ENCODE results near the gene ZNF616. TPM values are rescaled to one million over a fixed set of nuclear protein-coding genes. Genes with fewer than 3 reads are reported as not detected.

Gene ZNF616
- total RNA-seq, result 4.1 and 6.7 TPM in 2 replicates

DNA sequence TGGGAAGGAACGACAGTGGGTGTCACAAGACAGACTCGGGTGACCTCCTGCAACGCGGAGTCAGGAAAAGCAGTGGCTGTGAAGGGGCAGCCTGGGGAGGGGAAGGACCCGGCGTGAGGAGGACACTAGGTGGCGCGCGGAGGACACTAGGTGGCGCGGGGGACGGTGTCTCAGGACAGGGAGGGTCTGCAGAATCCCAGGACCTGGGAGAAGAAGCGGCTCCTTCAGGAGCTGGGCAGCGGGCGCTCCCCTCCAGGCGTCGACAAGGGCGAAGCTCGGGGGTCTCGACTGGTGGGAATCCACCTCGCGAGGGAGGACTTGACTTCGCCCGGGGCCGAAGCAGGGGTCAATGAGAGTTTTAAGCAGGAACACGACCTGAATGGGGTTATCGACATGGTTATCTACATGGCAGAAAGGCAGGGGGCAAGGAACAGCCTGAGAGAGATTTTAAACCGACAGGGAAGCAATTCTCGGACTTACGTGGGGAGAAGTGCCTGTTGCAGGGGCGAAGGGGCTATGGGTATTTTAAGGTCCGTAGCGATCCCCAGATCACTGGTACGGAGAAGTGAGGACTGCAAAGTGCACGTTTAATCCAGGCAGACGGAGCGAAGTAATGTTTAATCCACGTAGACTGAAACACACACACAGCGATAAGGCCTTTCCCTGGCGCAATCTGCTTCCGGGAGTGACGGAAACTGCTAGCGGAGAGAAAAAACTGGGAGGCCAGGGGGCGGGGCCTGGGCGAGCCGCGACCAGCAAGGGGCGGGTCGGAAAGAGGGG, at the start of gene ZNF616:
Gene ZNF616, minus strand, starts transcription at position 687 of the 780 bp plus-strand sequence. CDS start 9,426 bp downstream, outside the sequence.
- Mint-ChIP-seq H3K4me3 (peak within 1 kb of the TSS; percentile 98), H3K9me3 (peaks cover 28% of the 10 kb centered on the region), H3K36me3 (ENCODE audit: low read depth) (peaks cover 16% of the 10 kb centered on the region), H3K27ac (peak within 1 kb of the TSS; percentile 94), H3K4me1 (ENCODE audit: low read depth) (peaks cover 23% of the 10 kb centered on the region), H3K27me3 (ENCODE audit: insufficient read depth) (no peaks in the 10 kb centered on the region)
- intact Hi-C loops (cut with micrococcal nuclease), result loop anchor here (1.0 to 5.0 kb wide), 13 partner anchors 32 to 1194 kb away; partner anchors contain the start of genes ZNF160, ZNF432, ZNF613 and ZNF614
- DNase-seq (ENCODE audit: low spot score), result peak; percentile 94

DNA sequence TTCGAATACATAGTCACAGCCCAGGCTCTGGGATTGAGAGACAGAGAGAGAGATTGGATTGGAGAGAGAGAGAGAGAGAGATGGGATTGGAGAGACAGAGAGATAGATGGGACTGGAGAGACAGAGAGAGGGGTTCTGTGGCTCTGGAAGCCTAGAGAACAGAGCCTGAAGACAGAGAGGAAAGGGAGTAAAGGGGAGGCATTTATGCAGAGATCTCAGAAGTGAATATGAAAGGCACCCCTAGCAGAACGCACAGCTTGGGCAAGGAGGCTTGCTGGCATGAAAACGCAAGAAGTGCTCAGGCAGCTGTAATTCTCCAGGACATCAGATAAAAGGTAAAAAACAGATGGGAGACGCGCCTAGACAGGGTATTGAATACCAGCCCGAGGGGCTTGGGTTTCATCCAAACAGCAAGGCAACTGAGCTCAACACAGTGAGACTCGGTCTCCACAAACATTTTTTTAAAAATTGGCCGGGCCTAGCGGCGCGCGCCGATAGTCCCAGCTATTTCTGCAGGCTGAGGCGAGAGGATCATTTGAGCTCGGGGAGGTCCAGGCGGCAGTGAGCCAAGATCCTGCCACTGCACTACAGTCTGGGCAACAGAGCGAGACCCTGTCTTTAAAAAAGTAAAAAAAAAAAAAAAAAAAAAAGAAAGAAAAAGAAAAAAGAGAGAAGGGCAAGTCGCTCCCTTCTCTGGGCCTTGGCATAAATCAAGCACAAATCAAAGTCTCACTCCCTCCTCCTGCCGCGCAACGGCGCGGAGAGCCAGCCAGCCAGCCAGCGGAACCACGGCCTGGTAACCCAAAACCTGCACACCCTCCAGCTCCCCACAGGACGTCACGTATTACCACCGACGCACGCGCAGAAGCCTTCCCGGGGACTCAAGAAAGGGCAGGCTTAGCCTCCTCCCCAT, 49.3 kb upstream of the ZNF616 start:
- Mint-ChIP-seq H3K9me3 (no peaks in the 10 kb centered on the region), H3K27ac (peak overlapping the region; percentile 99), H3K4me1 (ENCODE audit: low read depth) (peaks cover 36% of the 10 kb centered on the region), H3K36me3 (ENCODE audit: low read depth) (peaks cover 15% of the 10 kb centered on the region), H3K4me3 (peak overlapping the region; percentile 98), H3K27me3 (ENCODE audit: insufficient read depth) (no peaks in the 10 kb centered on the region)
- no peak for DNase-seq (ENCODE audit: low spot score)
- intact Hi-C loops (cut with micrococcal nuclease), result loop anchor here (1.0 to 10.0 kb wide), 10 partner anchors 18 to 1006 kb away; partner anchors contain the start of genes ZNF160, ZNF610, ZNF614 and ZNF616

DNA sequence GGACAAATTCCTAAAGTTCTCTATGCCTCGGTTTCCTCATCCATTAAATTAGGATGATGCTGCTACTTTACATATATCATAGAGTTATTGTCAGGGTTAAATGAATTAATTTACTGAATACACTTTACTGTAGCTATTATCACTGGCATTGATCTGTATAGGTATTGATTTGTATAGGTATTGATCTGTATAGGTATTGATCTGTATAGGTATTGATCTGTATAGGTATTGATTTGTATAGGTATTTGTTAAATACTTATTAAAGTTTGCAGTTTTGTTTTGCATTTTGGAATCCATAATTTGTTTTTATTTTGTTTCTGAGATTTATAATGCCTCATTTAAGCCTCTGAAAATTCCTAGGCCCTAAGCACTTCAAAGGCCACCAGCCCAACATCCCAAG, 47.7 kb upstream of the ZNF616 start:
- no peaks in the 10 kb centered on the region for H3K9me3 Mint-ChIP-seq
- no peak for DNase-seq (ENCODE audit: low spot score)
- H3K27ac Mint-ChIP-seq, result no peak overlapping the region
- peaks cover 7% of the 10 kb centered on the region for H3K36me3 Mint-ChIP-seq (ENCODE audit: low read depth)
- peaks cover 25% of the 10 kb centered on the region for H3K4me1 Mint-ChIP-seq (ENCODE audit: low read depth)
- intact Hi-C loops (cut with micrococcal nuclease), result loop anchor here (5.0 to 10.0 kb wide), 3 partner anchors 160 to 1007 kb away; partner anchors contain the start of genes ZNF160, ZNF614 and ZNF665
- no peak overlapping the region for H3K4me3 Mint-ChIP-seq
- H3K27me3 Mint-ChIP-seq (ENCODE audit: insufficient read depth), result no peaks in the 10 kb centered on the region

DNA sequence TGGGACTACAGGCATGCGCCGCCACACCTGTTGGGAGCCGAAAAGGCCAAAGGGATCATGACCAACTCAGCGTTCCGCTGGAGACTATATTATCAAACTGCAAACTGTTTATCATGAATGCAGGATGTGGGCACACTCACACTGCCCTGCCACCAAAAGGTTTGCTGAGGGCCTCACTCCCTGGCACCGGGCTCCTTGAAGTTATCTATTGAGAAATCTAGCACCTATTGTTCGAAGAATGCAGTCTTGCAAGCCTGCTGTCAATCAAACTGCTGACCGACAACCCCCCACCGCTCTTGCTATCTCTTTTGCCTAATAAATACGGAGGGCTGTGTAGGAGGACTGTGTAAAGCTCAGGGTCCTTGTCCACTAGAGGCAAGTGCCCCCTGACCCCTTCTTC, 36.8 kb upstream of the ZNF616 start:
- intact Hi-C loops (cut with micrococcal nuclease), result no loop called here
- Mint-ChIP-seq H3K4me1 (ENCODE audit: low read depth) (no peaks in the 10 kb centered on the region), H3K36me3 (ENCODE audit: low read depth) (peaks cover 2% of the 10 kb centered on the region), H3K4me3 (no peak overlapping the region), H3K27me3 (ENCODE audit: insufficient read depth) (no peaks in the 10 kb centered on the region), H3K9me3 (peaks cover 24% of the 10 kb centered on the region), H3K27ac (no peak overlapping the region)
- no peak for DNase-seq (ENCODE audit: low spot score)

DNA sequence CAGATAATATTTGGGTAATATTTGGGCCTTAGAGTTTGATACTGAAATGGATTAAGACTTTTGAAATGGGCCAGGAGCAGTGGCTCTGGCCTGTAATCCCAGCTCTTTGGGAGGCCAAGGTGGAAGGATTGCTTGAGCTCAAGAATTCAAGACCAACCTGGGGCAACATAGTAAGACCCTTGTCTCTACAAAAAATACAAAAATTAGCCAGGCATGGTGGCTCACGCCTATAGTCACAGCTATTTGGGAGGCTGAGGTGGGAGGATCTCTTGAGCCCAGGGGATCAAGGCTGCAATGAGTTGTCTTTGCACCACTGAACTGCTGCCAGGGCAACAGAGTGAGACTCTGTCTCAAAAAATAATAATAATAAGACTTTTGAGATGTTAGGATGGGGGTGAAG, 32.6 kb upstream of the ZNF616 start:
- peak overlapping the region; percentile 97 for H3K4me3 Mint-ChIP-seq
- no peak for DNase-seq (ENCODE audit: low spot score)
- H3K4me1 Mint-ChIP-seq (ENCODE audit: low read depth), result peaks cover 11% of the 10 kb centered on the region
- intact Hi-C loops (cut with micrococcal nuclease), result no loop called here
- peaks cover 20% of the 10 kb centered on the region for H3K9me3 Mint-ChIP-seq
- H3K27me3 Mint-ChIP-seq (ENCODE audit: insufficient read depth), result no peaks in the 10 kb centered on the region
- peaks cover 32% of the 10 kb centered on the region for H3K36me3 Mint-ChIP-seq (ENCODE audit: low read depth)
- H3K27ac Mint-ChIP-seq, result no peak overlapping the region

DNA sequence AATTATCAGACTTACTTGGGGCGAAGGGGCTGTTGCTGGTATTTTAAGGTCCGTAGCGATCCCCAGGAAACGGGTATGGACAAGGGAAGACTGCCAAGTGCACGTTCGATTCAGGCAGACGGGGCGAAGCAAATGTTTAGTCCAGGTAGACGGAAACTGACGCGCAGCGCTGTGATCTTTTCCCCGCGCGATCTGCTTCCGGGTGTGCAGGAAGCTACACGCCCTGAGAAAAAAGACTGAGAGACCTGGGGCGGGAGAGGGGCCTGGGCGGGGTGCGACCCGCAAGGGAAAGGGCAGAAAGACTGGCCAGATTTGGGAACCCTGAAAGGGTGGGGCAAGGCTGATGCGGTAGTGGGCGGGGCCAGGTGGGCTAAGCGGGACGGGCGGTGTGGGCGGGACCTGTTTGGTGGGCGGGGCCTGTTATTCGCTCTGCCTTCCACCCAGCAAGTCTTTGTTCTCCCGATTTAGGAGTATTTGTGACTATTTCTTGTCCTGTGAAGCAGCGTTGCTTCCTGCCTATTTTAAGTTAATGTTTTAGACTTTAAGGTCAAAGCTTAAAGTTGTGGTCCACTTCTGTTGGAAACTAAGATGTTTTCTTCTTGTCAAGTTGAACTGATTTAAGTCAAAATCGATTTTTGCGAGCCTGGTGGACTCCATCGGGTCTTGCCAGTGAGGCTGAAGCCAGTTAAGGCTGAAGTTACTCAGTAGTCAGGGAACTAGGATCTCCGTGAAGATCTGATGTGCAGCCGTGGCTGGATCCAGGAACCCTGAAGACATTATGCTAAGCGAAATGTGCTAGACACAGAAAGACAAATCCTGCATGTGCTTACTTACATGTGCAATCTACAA, 31.8 kb upstream of the ZNF616 start, which contains the start of gene ZNF836:
Gene ZNF836, minus strand, starts transcription at position 301 of the 849 bp plus-strand sequence. CDS start 3,549 bp downstream, outside the sequence.
- Mint-ChIP-seq H3K27ac (peak within 1 kb of the TSS; percentile 90), H3K36me3 (ENCODE audit: low read depth) (peaks cover 39% of the 10 kb centered on the region), H3K4me3 (peak within 1 kb of the TSS; percentile 97), H3K9me3 (peaks cover 20% of the 10 kb centered on the region), H3K27me3 (ENCODE audit: insufficient read depth) (no peaks in the 10 kb centered on the region), H3K4me1 (ENCODE audit: low read depth) (peaks cover 11% of the 10 kb centered on the region)
- intact Hi-C loops (cut with micrococcal nuclease), result loop anchor here (1.0 kb wide), 5 partner anchors 18 to 564 kb away; partner anchors contain the start of genes ZNF432 and ZNF611
- DNase-seq (ENCODE audit: low spot score), result peak; percentile 83

DNA sequence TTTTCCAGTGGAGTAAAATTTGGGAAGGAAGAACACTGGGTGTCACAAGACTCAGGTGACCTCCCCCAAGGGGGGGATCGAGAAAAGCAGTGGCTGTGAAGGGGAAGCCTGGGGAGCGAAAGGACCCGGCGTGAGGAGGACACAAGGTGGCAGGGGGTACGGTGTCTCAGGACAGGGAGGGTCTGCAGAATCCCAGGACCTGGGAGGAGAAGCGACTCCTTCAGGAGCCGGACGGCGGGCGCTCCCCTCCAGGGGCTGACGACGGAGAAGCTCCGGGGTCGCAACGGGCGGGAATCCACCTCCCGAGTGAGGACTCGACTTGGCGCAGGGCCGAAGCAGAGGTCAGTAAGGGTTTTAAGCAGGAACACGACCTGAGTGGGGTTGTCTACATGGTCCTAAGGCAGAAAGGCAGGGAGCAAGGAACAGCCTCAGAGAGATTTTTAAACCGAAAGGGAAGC, 31.2 kb upstream of the ZNF616 start:
- intact Hi-C loops (cut with micrococcal nuclease), result loop anchor here (1.0 kb wide), 5 partner anchors 18 to 564 kb away; partner anchors contain the start of genes ZNF432 and ZNF611
- Mint-ChIP-seq H3K9me3 (peaks cover 20% of the 10 kb centered on the region), H3K36me3 (ENCODE audit: low read depth) (peaks cover 39% of the 10 kb centered on the region), H3K27me3 (ENCODE audit: insufficient read depth) (no peaks in the 10 kb centered on the region), H3K4me3 (peak overlapping the region; percentile 97), H3K4me1 (ENCODE audit: low read depth) (peaks cover 11% of the 10 kb centered on the region), H3K27ac (peak overlapping the region; percentile 90)
- DNase-seq (ENCODE audit: low spot score), result no peak

DNA sequence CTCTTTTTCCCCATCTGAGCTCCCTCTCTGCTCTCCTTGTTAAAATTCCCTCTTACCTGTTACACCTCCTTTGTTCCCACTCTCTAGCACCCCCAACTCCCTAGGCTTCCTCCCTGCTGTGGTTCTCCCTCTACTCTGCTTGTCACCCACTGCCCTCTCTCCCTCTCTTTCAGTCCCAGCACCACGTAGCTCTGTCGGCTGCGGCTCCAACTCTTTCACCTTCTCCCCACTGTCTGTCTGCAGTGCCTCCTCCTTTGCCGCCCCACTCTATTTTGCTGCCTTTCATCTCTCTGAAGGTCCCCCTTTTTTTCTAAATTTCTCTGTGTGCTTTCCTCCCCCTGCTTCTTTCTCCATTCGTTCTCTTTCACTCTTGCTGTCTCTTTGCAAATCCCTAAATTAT, 30.6 kb upstream of the ZNF616 start:
- no peaks in the 10 kb centered on the region for H3K27me3 Mint-ChIP-seq (ENCODE audit: insufficient read depth)
- peaks cover 15% of the 10 kb centered on the region for H3K9me3 Mint-ChIP-seq
- intact Hi-C loops (cut with micrococcal nuclease), result no loop called here
- no peak for DNase-seq (ENCODE audit: low spot score)
- H3K4me1 Mint-ChIP-seq (ENCODE audit: low read depth), result peaks cover 11% of the 10 kb centered on the region
- H3K4me3 Mint-ChIP-seq, result peak overlapping the region; percentile 97
- H3K27ac Mint-ChIP-seq, result peak overlapping the region; percentile 90
- H3K36me3 Mint-ChIP-seq (ENCODE audit: low read depth), result peaks cover 43% of the 10 kb centered on the region

DNA sequence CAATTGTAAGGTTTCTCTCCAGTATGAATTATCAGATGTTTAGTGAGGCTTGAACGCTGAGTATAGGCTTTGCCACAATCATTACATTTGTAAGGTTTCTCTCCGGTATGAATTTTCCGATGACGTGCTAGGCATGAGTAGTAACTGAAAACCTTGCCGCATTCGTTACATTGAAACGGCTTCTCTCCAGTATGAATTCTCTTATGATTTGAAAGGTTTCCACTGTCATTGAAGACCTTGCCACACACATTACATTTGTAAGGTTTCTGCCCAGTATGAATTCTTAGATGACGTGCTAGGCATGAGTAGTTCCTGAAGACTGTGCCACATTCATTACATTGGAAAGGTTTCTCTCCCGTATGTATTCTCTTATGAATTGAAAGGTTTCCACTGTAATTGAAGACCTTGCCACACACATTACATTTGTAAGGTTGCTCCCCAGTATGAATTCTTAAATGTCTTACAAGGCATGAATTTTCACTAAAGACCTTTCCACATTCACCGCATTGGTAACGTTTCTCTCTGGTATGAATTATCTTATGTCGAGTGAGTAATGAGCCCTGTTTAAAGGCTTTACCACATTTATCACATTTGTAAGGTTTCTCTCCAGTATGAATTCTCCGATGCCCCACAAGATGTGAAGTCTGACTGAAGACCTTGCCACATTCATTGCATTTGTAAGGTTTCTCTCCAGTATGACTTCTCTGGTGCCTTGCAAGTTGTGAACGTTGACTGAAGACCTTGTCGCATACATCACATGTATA, 16.0 kb upstream of the ZNF616 start:
- Mint-ChIP-seq H3K4me3 (no peak overlapping the region), H3K9me3 (peaks cover 72% of the 10 kb centered on the region), H3K27ac (no peak overlapping the region), H3K4me1 (ENCODE audit: low read depth) (no peaks in the 10 kb centered on the region), H3K27me3 (ENCODE audit: insufficient read depth) (no peaks in the 10 kb centered on the region), H3K36me3 (ENCODE audit: low read depth) (peaks cover 53% of the 10 kb centered on the region)
- intact Hi-C loops (cut with micrococcal nuclease), result no loop called here
- DNase-seq (ENCODE audit: low spot score), result no peak

DNA sequence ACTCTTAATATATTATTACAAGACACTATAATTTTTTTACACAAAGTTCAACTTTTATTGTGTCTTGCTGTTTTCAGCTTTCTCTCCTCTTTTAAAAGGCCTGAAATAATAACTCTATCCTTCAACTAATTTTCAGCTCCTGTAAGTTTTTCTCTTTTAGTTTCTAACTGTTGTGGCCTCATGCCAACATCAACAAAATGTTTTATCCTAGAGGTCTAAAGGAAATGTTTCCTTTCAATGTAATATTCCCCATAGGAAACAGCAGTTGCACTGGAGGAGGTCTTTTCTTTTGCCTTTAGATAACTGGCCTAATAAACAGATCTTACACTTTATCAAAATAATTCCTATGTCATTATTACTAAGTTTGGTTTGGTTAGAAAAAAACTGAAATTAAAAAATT, 8.5 kb upstream of the ZNF616 start:
- DNase-seq (ENCODE audit: low spot score), result no peak
- intact Hi-C loops (cut with micrococcal nuclease), result no loop called here
- Mint-ChIP-seq H3K4me1 (ENCODE audit: low read depth) (no peaks in the 10 kb centered on the region), H3K27me3 (ENCODE audit: insufficient read depth) (no peaks in the 10 kb centered on the region), H3K4me3 (no peak overlapping the region), H3K36me3 (ENCODE audit: low read depth) (peaks cover 2% of the 10 kb centered on the region), H3K9me3 (peaks cover 48% of the 10 kb centered on the region), H3K27ac (no peak overlapping the region)

DNA sequence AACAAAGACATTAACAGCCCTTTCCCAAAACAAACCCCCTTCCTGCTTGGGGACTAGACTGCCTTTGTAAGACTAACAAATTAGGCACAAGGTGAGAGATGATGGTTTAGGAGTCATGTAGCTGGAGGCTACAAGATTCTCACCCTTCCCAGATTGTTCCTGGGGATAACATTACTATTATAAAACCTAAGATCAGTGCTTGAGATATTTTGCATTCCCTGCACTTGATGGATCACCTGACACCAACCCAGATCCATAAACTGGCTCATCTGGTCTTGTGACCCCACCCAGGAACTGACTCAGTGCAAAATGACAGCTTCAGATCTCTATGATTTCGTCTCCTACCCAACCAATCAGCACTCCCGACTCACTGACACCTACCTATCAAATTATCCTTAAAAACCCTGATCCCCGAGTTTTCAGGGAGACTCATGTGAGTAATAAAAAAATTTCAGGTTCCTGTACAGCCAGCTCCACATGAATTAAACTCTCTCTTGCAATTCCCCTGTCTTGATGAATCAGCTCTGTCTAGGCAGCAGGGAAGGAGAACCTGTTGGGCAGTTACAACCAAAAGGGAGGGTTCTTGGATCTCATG, 2.4 kb upstream of the ZNF616 start:
- Mint-ChIP-seq H3K4me3 (no peak overlapping the region), H3K9me3 (peaks cover 24% of the 10 kb centered on the region), H3K4me1 (ENCODE audit: low read depth) (peaks cover 23% of the 10 kb centered on the region), H3K27ac (no peak overlapping the region), H3K36me3 (ENCODE audit: low read depth) (peaks cover 6% of the 10 kb centered on the region), H3K27me3 (ENCODE audit: insufficient read depth) (no peaks in the 10 kb centered on the region)
- intact Hi-C loops (cut with micrococcal nuclease), result loop anchor here (5.0 kb wide), 1 partner anchor 385 kb away; the partner anchor contains the start of gene ZNF808
- no peak for DNase-seq (ENCODE audit: low spot score)

All from activated T-helper 1 cell treated with anti-CD3 and anti-CD28 coated beads, Interleukin-12 subunit alpha, Interleukin-12 subunit beta, Interleukin-2, Interleukin-4 antibody, amounts not matched to agents 30 ng/mL and 10 ng/mL and 1 ng/mL, durations not matched to agents 14 hours and 24 hours and 36 hours (primary cell).